K562 (cell line): ENCODE data around the gene TNFRSF6B. TPM values are rescaled to one million over a fixed set of nuclear protein-coding genes. Genes with fewer than 3 reads are reported as not detected.

Source experiments
- BMI1 ChIP-seq: fragments of 150-350 bp; IDR thresholded peaks from 2 replicates; pipeline ENCODE4 v1.6.1; 2014; ENCODE audit warnings: low read length
- CBX2 ChIP-seq: fragments of 200-600 bp; sonication (generic); IDR thresholded peaks from one replicate; pipeline ENCODE4 v1.6.1; 2012; ENCODE audit warnings: mild to moderate bottlenecking, low read length, inconsistent platforms; ENCODE audit not compliant: insufficient read depth, poor library complexity, severe bottlenecking
- GABPB1 ChIP-seq: sonication (generic); formaldehyde crosslinking; IDR thresholded peaks from 2 replicates; pipeline ENCODE4 v1.8.0; 2022; ENCODE audit warnings: mild to moderate bottlenecking, missing genetic modification reagents
- HNRNPL ChIP-seq: fragments of 200-400 bp; formaldehyde crosslinking; IDR thresholded peaks from 2 replicates; pipeline ENCODE4 v1.6.1; 2017; ENCODE audit warnings: low read depth, mild to moderate bottlenecking, low read length
- HNRNPUL1 ChIP-seq: fragments of 200-400 bp; formaldehyde crosslinking; IDR thresholded peaks from 2 replicates; pipeline ENCODE4 v1.6.1; 2017; ENCODE audit warnings: low read length
- MYNN ChIP-seq, 2 experiments: sonication (generic); formaldehyde crosslinking in 1 of 2; IDR thresholded peaks; 2 replicates each; pipeline versions ENCODE4 v1.5.0 to v1.6.1; 2016 to 2020; ENCODE audit warnings: antibody characterized with exemption in 1 of 2, missing genetic modification reagents in 1 of 2
- NCOA2 ChIP-seq, 2 experiments: fragments of 450-650 bp; IDR thresholded peaks; 2 replicates each; pipeline ENCODE4 v1.6.1; 2018; ENCODE audit warnings: mild to moderate bottlenecking in 2 of 2, moderate library complexity in 1 of 2; ENCODE audit not compliant: partially characterized antibody in 2 of 2
- NFIC ChIP-seq: fragments of 450-650 bp; IDR thresholded peaks from 2 replicates; pipeline ENCODE4 v1.6.1; 2017; ENCODE audit warnings: mild to moderate bottlenecking, inconsistent platforms
- PHB ChIP-seq: fragments of 250-450 bp; sonication (Bioruptor Pico); IDR thresholded peaks from 2 replicates; pipeline ENCODE4 v1.5.0; 2021
- RHOXF2B ChIP-seq: fragments of 250-450 bp; sonication (Bioruptor Pico); conservative IDR thresholded peaks from 2 replicates; pipeline ENCODE4 v1.5.1; 2021
- TCFL5 ChIP-seq: fragments of 250-450 bp; sonication (Bioruptor Pico); conservative IDR thresholded peaks from 2 replicates; pipeline ENCODE4 v1.6.1; 2021; ENCODE audit warnings: mild to moderate bottlenecking, moderate library complexity, matching md5 sums
- ZNF3 ChIP-seq: fragments of 250-450 bp; sonication (Bioruptor Pico); IDR thresholded peaks from 2 replicates; pipeline ENCODE4 v1.5.0; 2021; ENCODE audit warnings: mild to moderate bottlenecking, moderate library complexity
- ZNF324 ChIP-seq: fragments of 250-450 bp; sonication (Bioruptor Pico); IDR thresholded peaks from 2 replicates; pipeline ENCODE4 v1.4.0; 2020; ENCODE audit warnings: mild to moderate bottlenecking
- ZNF561 ChIP-seq: fragments of 450-650 bp; formaldehyde crosslinking; conservative IDR thresholded peaks from 2 replicates; pipeline ENCODE4 v1.4.0; 2020; ENCODE audit warnings: mild to moderate bottlenecking, moderate library complexity
- ZNF696 ChIP-seq: fragments of 250-450 bp; sonication (Bioruptor Pico); conservative IDR thresholded peaks from 2 replicates; pipeline ENCODE4 v1.4.0; 2020; ENCODE audit warnings: mild to moderate bottlenecking, moderate library complexity
- polyA plus RNA-seq, 8 experiments: library from polyadenylated mRNA; depleted of rRNA in 4 of 8; stranded (reverse) in 5 of 8; unstranded in 3 of 8; fragments of >200 nt; fragmentation: Nextera tagmentation in 2 of 8; fragmentation: Illumina TruSeq in 1 of 8; extraction: Ambion mirVana in 2 of 8; extraction: Trizol in 1 of 8; gene quantifications; 2 replicates each; pipeline versions ENCODE4 v1.2.1 to v1.2.3, GENCODE V29; 2011 to 2014; ENCODE audit warnings: inconsistent platforms in 1 of 8, missing spikeins in 1 of 8
- total RNA-seq, 7 experiments: library from RNA; depleted of rRNA in 6 of 7; stranded (reverse); fragments of >200 nt in 6 of 7; fragmentation: Illumina TruSeq in 2 of 7; extraction: Trizol in 2 of 7; gene quantifications; 2 replicates each; pipeline versions ENCODE4 v1.2.1 to v1.2.3, GENCODE V29; 2011 to 2021; ENCODE audit warnings: low replicate concordance in 1 of 7
- TF ChIP-seq, protein P1 (sequence below): fragments of 450-650 bp; formaldehyde crosslinking; IDR thresholded peaks from 2 replicates; pipeline ENCODE4 v1.4.0; 2020; ENCODE audit warnings: mild to moderate bottlenecking, moderate library complexity
- TF ChIP-seq, protein P2 (sequence below): sonication (generic); formaldehyde crosslinking; IDR thresholded peaks from 2 replicates; pipeline ENCODE4 v1.8.0; 2023; ENCODE audit warnings: mild to moderate bottlenecking, missing genetic modification reagents
- TF ChIP-seq, protein P3 (sequence below): fragments of 450-650 bp; IDR thresholded peaks from 2 replicates; pipeline ENCODE4 v1.6.1; 2016
- TF ChIP-seq, protein P4 (sequence below): conservative IDR thresholded peaks from 2 replicates; pipeline ENCODE4 v1.6.1; 2011; ENCODE audit warnings: low read depth, mild to moderate bottlenecking, low read length; ENCODE audit not compliant: control insufficient read depth
- TF ChIP-seq, protein P5 (sequence below): fragments of 450-650 bp; formaldehyde crosslinking; IDR thresholded peaks from 2 replicates; pipeline ENCODE4 v1.4.0; 2022; ENCODE audit warnings: missing genetic modification characterization
- TF ChIP-seq, protein P6 (sequence below): fragments of 450-650 bp; IDR thresholded peaks from 2 replicates; pipeline ENCODE4 v1.6.1; 2016; ENCODE audit warnings: missing biosample characterization, missing genetic modification characterization

Gene TNFRSF6B
- total and polyA plus RNA-seq, 9 of the 15 experiments (the other 6 are each of a cell fraction or from before 2014, with no cell fraction given) = 0.10 to 3.5 (median 0.32) TPM; not detected in 6

DNA sequence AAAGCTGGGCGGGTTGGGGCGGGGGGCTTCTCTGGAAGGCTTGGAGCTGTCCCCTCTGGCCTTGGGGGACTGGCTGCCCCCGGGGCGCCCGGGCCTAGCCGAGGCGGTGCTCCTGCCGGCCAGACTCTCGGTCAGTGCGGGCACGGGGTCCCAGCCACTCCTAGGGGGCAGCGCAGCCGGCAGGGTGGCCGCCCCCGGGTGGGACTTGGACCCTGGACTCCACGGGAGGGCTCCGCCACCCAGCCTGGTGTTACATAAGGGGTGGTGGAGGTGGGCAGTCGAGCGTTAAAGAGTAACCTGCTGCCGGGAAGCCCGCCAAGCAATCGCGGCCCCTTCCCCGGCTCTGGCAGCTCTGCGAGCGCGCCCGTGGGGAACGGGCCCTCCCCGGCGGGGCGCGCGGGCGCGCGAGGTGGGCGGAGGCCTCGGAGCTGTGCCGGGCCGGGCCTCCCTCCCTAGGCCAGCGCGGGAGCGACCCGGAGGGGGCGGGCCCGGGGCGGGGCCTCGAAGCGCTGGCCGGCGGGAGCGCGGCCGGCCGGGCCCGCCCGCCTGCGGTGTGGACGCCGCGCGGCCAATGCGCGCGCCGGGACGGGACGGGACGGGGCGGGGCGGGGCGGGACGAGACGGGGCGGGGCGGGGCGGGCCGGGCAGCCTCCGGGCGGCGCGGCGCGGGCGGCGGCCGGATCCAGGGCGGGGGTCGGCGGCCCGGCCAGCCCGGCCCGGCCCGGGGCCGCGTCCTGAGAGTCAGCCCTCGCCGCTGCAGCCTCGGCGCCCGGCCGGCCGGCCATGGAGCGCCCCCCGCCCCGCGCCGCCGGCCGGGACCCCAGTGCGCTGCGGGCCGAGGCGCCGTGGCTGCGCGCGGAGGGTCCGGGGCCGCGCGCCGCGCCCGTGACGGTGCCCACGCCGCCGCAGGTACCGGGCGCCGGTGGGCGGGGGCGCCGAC is 42.9 kb downstream of the TNFRSF6B start, which contains the start of gene SLC2A4RG (continued):
- TF ChIP-seq, protein P1, sequence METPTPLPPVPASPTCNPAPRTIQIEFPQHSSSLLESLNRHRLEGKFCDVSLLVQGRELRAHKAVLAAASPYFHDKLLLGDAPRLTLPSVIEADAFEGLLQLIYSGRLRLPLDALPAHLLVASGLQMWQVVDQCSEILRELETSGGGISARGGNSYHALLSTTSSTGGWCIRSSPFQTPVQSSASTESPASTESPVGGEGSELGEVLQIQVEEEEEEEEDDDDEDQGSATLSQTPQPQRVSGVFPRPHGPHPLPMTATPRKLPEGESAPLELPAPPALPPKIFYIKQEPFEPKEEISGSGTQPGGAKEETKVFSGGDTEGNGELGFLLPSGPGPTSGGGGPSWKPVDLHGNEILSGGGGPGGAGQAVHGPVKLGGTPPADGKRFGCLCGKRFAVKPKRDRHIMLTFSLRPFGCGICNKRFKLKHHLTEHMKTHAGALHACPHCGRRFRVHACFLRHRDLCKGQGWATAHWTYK (CRISPR knock-in tag) = peak; percentile 46; the same call in 1 of the 2 replicates
- no peak for TF ChIP-seq ZNF324 (CRISPR knock-in tag)
- TF ChIP-seq, protein P2, sequence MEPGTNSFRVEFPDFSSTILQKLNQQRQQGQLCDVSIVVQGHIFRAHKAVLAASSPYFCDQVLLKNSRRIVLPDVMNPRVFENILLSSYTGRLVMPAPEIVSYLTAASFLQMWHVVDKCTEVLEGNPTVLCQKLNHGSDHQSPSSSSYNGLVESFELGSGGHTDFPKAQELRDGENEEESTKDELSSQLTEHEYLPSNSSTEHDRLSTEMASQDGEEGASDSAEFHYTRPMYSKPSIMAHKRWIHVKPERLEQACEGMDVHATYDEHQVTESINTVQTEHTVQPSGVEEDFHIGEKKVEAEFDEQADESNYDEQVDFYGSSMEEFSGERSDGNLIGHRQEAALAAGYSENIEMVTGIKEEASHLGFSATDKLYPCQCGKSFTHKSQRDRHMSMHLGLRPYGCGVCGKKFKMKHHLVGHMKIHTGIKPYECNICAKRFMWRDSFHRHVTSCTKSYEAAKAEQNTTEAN (CRISPR knock-in tag) = no peak
- no peak for TF ChIP-seq HNRNPUL1
- 0 out of 2 replicates have a peak, but pooled peaks have one; percentile 1 for TF ChIP-seq HNRNPL
- TF ChIP-seq BMI1 = no peak
- no peak for TF ChIP-seq PHB (CRISPR knock-in tag)
- no peak for TF ChIP-seq GABPB1
- no peak for TF ChIP-seq MYNN (IDR thresholded peaks at IDR 0.05)
- TF ChIP-seq MYNN (CRISPR knock-in tag; IDR thresholded peaks at IDR 0.05) = no peak
- TF ChIP-seq ZNF3 (CRISPR knock-in tag) = no peak
- TF ChIP-seq, protein P3, sequence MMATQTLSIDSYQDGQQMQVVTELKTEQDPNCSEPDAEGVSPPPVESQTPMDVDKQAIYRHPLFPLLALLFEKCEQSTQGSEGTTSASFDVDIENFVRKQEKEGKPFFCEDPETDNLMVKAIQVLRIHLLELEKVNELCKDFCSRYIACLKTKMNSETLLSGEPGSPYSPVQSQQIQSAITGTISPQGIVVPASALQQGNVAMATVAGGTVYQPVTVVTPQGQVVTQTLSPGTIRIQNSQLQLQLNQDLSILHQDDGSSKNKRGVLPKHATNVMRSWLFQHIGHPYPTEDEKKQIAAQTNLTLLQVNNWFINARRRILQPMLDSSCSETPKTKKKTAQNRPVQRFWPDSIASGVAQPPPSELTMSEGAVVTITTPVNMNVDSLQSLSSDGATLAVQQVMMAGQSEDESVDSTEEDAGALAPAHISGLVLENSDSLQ = no peak
- TF ChIP-seq NCOA2 (IDR thresholded peaks at IDR 0.05; ENCODE audit: partially characterized antibody in 2 of 2) = no peak
- no peak for TF ChIP-seq RHOXF2B (CRISPR knock-in tag)
- TF ChIP-seq, protein P4, sequence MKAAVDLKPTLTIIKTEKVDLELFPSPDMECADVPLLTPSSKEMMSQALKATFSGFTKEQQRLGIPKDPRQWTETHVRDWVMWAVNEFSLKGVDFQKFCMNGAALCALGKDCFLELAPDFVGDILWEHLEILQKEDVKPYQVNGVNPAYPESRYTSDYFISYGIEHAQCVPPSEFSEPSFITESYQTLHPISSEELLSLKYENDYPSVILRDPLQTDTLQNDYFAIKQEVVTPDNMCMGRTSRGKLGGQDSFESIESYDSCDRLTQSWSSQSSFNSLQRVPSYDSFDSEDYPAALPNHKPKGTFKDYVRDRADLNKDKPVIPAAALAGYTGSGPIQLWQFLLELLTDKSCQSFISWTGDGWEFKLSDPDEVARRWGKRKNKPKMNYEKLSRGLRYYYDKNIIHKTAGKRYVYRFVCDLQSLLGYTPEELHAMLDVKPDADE = 0 out of 2 replicates have a peak, but pooled peaks have one; percentile 12
- TF ChIP-seq ZNF561 (CRISPR knock-in tag) = no peak
- TF ChIP-seq ZNF696 (CRISPR knock-in tag) = no peak
- TF ChIP-seq TCFL5 (CRISPR knock-in tag) = no peak
- TF ChIP-seq CBX2 = no peak
- TF ChIP-seq, protein P5, sequence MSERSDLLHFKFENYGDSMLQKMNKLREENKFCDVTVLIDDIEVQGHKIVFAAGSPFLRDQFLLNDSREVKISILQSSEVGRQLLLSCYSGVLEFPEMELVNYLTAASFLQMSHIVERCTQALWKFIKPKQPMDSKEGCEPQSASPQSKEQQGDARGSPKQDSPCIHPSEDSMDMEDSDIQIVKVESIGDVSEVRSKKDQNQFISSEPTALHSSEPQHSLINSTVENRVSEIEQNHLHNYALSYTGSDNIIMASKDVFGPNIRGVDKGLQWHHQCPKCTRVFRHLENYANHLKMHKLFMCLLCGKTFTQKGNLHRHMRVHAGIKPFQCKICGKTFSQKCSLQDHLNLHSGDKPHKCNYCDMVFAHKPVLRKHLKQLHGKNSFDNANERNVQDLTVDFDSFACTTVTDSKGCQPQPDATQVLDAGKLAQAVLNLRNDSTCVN (CRISPR knock-in tag) = no peak
- TF ChIP-seq NFIC = no peak
- TF ChIP-seq, protein P6, sequence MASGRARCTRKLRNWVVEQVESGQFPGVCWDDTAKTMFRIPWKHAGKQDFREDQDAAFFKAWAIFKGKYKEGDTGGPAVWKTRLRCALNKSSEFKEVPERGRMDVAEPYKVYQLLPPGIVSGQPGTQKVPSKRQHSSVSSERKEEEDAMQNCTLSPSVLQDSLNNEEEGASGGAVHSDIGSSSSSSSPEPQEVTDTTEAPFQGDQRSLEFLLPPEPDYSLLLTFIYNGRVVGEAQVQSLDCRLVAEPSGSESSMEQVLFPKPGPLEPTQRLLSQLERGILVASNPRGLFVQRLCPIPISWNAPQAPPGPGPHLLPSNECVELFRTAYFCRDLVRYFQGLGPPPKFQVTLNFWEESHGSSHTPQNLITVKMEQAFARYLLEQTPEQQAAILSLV (tag) = no peak
